BE2C (cell line): ENCODE data around the gene STARD3.
"Not testable (repeated sequence)": the region's sequence is repeated elsewhere in the genome, so short reads cannot be mapped to it uniquely, and the experiment has no call there.

Source experiments
- DNase-seq: peaks from one replicate; pipeline ENCODE4 v3.0.0-alpha.2; 2020
- H3K27me3 ChIP-seq: fragments of 250-450 bp; sonication (Bioruptor Pico); 2 replicates; pipeline ENCODE4 v1.5.1; 2020; ENCODE audit warnings: mild to moderate bottlenecking
- H3K36me3 ChIP-seq: fragments of 250-450 bp; sonication (Bioruptor Pico); 2 replicates; pipeline ENCODE4 v1.5.1; 2020; ENCODE audit warnings: mild to moderate bottlenecking
- H3K4me1 ChIP-seq: fragments of 250-450 bp; sonication (Bioruptor Pico); 2 replicates; pipeline ENCODE4 v1.5.1; 2020
- H3K4me3 ChIP-seq: 2 replicates; pipeline ENCODE4 v1.5.1; 2011; ENCODE audit warnings: low read depth, low read length
- H3K9me3 ChIP-seq: fragments of 250-450 bp; sonication (Bioruptor Pico); 2 replicates; pipeline ENCODE4 v1.5.1; 2020
- TF ChIP-seq, protein P1 (sequence below): IDR thresholded peaks from 2 replicates; pipeline ENCODE4 v1.5.1; 2012; ENCODE audit warnings: mild to moderate bottlenecking, low read depth, low read length

STARD3 gene

DNA sequence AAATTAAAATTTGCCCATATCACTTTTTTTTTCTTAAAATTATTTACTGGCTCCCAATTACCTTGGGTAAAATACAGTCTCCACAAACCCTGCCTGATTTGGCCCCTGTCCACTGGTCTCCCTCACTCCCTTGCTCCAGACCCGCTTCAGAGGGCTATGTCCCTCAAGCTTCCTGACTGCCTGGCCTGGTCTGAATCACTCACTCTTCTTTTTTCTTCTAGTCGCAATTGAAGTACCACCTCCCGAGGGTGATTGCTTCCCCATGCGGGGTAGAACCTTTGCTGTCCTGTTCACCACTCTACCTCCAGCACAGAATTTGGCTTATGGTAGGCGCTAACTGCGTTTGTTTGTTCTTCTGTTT is 51.5 kb downstream of the STARD3 start:
- Histone ChIP-seq H3K9me3 (no peaks in the 10 kb centered on the region), H3K27me3 (no peaks in the 10 kb centered on the region), H3K36me3 (no peaks in the 10 kb centered on the region; the same call in 1 of the 2 replicates), H3K4me3 (peak overlapping the region; percentile 94), H3K4me1 (no peaks in the 10 kb centered on the region)
- no peak for DNase-seq
- TF ChIP-seq, protein P1, sequence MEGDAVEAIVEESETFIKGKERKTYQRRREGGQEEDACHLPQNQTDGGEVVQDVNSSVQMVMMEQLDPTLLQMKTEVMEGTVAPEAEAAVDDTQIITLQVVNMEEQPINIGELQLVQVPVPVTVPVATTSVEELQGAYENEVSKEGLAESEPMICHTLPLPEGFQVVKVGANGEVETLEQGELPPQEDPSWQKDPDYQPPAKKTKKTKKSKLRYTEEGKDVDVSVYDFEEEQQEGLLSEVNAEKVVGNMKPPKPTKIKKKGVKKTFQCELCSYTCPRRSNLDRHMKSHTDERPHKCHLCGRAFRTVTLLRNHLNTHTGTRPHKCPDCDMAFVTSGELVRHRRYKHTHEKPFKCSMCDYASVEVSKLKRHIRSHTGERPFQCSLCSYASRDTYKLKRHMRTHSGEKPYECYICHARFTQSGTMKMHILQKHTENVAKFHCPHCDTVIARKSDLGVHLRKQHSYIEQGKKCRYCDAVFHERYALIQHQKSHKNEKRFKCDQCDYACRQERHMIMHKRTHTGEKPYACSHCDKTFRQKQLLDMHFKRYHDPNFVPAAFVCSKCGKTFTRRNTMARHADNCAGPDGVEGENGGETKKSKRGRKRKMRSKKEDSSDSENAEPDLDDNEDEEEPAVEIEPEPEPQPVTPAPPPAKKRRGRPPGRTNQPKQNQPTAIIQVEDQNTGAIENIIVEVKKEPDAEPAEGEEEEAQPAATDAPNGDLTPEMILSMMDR: no peak

DNA sequence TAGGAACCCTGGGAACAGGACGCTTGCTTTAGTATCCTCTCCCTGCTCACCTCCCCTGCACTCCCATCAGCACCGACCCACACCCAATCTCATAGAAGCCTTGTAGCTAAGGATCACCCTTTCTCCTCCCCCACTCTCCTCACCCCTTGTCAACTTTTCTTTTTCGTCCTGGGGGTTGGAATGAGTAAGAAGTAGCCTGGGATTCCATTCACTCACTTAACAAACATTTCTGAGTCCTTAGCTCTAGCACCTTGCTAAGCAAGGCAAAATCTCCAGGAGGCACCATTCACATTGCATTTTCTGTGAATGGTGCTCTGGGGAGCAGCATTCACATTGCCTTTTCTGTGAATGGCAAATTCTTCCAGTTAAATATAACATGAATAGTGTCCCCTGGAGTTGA is 52.0 kb downstream of the STARD3 start:
- TF ChIP-seq, protein P1: no peak
- Histone ChIP-seq H3K36me3 (no peaks in the 10 kb centered on the region; the same call in 1 of the 2 replicates), H3K4me1 (no peaks in the 10 kb centered on the region), H3K9me3 (no peaks in the 10 kb centered on the region), H3K27me3 (no peaks in the 10 kb centered on the region), H3K4me3 (peak overlapping the region; percentile 94)
- DNase-seq: no peak

DNA sequence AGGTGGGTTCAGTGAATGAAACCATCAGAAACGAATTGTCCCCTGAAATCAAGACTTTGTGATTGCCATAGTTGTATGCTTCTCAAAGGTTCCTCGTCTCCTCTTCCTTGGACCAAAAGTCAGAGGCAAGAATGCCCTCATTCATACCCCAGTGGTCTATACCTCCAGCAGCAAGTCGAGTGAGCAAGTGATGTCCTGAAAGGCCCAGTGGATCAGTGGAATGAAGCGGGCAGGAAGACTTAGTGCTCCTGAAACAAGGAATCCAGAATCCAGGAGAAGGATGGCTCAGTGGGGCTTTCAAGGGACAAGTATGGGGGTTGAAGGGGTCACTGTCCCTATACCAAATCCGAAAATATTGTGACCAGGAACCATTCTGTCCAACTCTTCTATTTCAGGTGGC is 57.6 kb downstream of the STARD3 start:
- no peak for DNase-seq
- Histone ChIP-seq H3K9me3 (no peaks in the 10 kb centered on the region), H3K4me3 (no peak overlapping the region), H3K4me1 (no peaks in the 10 kb centered on the region), H3K36me3 (no peaks in the 10 kb centered on the region), H3K27me3 (peaks cover 7% of the 10 kb centered on the region)
- TF ChIP-seq, protein P1: no peak

DNA sequence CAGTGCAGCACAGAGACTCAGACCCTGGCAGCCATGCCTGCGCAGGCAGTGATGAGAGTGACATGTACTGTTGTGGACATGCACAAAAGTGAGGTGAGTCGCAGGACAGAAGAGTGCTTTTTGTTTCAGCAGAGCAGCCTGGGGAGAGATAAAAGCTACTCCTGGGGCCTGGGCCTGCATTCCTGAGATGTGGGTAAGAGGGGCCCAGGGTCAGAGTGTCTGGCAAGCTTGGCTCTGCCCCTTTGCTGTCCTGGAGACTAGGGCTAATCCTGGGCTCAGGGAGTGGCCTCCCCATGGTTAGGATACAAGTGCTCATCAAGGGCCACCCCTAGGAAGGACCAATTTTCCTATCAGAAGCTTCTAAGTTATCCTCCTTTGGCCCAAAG is 58.1 kb downstream of the STARD3 start:
- Histone ChIP-seq H3K4me3 (no peak overlapping the region), H3K9me3 (no peaks in the 10 kb centered on the region), H3K4me1 (no peaks in the 10 kb centered on the region), H3K36me3 (no peaks in the 10 kb centered on the region), H3K27me3 (peaks cover 12% of the 10 kb centered on the region)
- TF ChIP-seq, protein P1: no peak
- DNase-seq: no peak

DNA sequence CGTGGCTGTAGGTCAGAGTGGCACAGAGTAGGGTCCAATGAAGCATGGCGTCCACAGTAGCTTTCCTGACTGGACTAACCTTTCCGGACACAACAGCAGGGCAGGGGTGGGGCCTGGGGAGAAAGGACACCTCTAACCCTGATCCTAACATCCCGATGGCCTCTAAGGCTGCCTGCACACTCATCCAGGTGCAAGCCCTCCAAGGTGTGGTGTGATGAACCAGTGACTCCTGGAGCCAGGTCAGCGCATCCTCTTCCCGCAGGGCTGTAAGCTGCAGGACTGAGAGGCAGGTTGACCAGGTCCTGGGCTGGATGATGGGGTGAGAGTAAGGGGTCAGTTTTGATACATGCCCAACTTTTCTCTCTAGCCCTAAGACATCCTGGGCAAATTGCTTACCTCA is 59.8 kb downstream of the STARD3 start:
- Histone ChIP-seq H3K36me3 (no peaks in the 10 kb centered on the region), H3K27me3 (peaks cover 29% of the 10 kb centered on the region), H3K4me3 (no peak overlapping the region), H3K4me1 (no peaks in the 10 kb centered on the region), H3K9me3 (no peaks in the 10 kb centered on the region)
- TF ChIP-seq, protein P1: no peak
- no peak for DNase-seq

DNA sequence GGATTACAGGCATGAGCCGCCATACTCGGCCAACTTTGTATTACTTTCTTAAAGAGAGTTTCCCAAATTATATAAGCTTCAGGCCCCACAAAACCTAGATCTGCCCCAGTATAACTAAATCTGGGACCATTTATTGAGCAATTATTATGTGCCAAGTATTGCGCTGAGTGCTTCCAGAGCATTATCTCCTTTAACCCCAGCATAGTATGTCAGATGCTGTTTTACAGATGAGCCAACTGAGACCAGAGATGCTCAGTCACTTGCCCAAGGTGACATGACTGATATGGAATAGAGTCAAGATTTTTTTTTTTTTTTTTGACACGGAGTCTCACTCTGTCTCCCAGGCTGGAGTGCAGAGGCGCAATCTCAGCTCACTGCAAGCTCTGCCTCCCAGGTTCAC is 61.0 kb downstream of the STARD3 start:
- H3K4me3 ChIP-seq: no peak overlapping the region
- DNase-seq: no peak
- TF ChIP-seq, protein P1: no peak
- H3K27me3 ChIP-seq: peaks cover 37% of the 10 kb centered on the region
- no peaks in the 10 kb centered on the region for H3K36me3 ChIP-seq
- no peaks in the 10 kb centered on the region for H3K9me3 ChIP-seq
- H3K4me1 ChIP-seq: no peaks in the 10 kb centered on the region

DNA sequence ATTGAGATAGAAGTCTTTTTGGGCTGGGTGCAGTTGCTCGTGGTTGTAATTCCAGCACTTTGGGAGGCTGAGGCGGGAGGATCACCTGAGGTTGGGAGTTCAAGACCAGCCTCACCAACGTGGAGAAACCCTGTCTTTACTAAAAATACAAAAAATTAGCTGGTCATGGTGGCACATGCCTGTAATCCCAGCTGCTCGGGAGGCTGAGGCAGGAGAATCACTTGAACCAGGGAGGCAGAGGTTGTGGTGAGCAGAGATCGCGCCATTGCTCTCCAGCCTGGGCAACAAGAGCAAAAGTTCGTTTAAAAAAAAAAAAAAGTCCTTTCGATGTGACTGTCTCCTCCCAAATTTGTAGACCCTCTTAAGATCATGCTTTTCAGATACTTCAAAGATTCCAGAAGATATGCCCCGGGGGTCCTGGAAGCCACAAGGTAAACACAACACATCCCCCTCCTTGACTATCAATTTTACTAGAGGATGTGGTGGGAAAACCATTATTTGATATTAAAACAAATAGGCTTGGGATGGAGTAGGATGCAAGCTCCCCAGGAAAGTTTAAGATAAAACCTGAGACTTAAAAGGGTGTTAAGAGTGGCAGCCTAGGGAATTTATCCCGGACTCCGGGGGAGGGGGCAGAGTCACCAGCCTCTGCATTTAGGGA is 62.3 kb downstream of the STARD3 start:
- not testable (repeated sequence) for DNase-seq, H3K4me1 ChIP-seq, H3K9me3 ChIP-seq, H3K36me3 ChIP-seq, H3K4me3 ChIP-seq
- H3K27me3 ChIP-seq: peaks cover 42% of the 10 kb centered on the region
